ENCODE results near the gene VPS13C.

VPS13C gene

GRCh38 chr15:61974759-61975158, 85.5 kb downstream of the VPS13C start:
- H3K9me3 ChIP-seq (ENCODE audit: insufficient read depth, low read length): no peaks in the 10 kb centered on the region
- no peaks in the 10 kb centered on the region for H3K4me1 ChIP-seq (ENCODE audit: insufficient read depth, insufficient read length)
- no peak for TF ChIP-seq YY1 (IDR thresholded peaks at IDR 0.05; ENCODE audit: insufficient read depth, insufficient read length)
- no peak for TF ChIP-seq SUZ12 (IDR thresholded peaks at IDR 0.05; ENCODE audit: extremely low read depth, insufficient read depth, insufficient read length)
- no peak for TF ChIP-seq ZNF274 (IDR thresholded peaks at IDR 0.05; ENCODE audit: low read depth, low read length)
- H3K9ac ChIP-seq (ENCODE audit: insufficient read length, low read depth): no peak overlapping the region
- H3K36me3 ChIP-seq (ENCODE audit: insufficient read depth, insufficient read length, low read length): no peaks in the 10 kb centered on the region
- H3K27me3 ChIP-seq (ENCODE audit: insufficient read depth, insufficient read length): no peaks in the 10 kb centered on the region
- H3K4me3 ChIP-seq (ENCODE audit: insufficient read length, low read depth): no peak overlapping the region
- no peak for DNase-seq (ENCODE audit: low read depth, low spot score)

GRCh38 chr15:61974118-61974517, 86.1 kb downstream of the VPS13C start:
- H3K4me3 ChIP-seq (ENCODE audit: insufficient read length, low read depth): no peak overlapping the region
- no peaks in the 10 kb centered on the region for H3K9me3 ChIP-seq (ENCODE audit: insufficient read depth, low read length)
- TF ChIP-seq ZNF274 (IDR thresholded peaks at IDR 0.05; ENCODE audit: low read depth, low read length): no peak
- no peak for TF ChIP-seq YY1 (IDR thresholded peaks at IDR 0.05; ENCODE audit: insufficient read depth, insufficient read length)
- TF ChIP-seq SUZ12 (IDR thresholded peaks at IDR 0.05; ENCODE audit: extremely low read depth, insufficient read depth, insufficient read length): no peak
- no peaks in the 10 kb centered on the region for H3K27me3 ChIP-seq (ENCODE audit: insufficient read depth, insufficient read length)
- no peak overlapping the region for H3K9ac ChIP-seq (ENCODE audit: insufficient read length, low read depth)
- H3K36me3 ChIP-seq (ENCODE audit: insufficient read depth, insufficient read length, low read length): no peaks in the 10 kb centered on the region
- no peak for DNase-seq (ENCODE audit: low read depth, low spot score)
- no peaks in the 10 kb centered on the region for H3K4me1 ChIP-seq (ENCODE audit: insufficient read depth, insufficient read length)

DNA sequence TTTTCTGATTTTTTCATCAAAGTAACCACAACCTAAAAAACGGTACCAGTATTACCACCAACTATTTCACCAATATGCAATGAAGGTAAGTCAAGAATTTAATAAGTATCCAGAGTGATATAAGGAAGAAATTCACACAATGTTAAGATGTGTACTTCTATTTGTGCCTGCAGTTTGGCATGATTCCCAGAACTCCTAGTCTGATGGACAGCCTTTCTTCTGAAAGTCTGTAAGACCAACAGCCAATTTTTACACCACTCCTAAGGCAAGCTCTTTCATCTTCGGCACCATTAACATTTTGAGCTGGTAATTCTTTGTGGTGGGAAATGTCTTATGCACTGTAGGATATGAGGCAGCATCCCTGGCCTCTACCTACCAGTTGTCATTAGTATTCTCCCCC, 108.3 kb downstream of the VPS13C start:
- no peak for DNase-seq (ENCODE audit: low read depth, low spot score)
- TF ChIP-seq YY1 (IDR thresholded peaks at IDR 0.05; ENCODE audit: insufficient read depth, insufficient read length) (no peak), SUZ12 (IDR thresholded peaks at IDR 0.05; ENCODE audit: extremely low read depth, insufficient read depth, insufficient read length) (no peak), ZNF274 (IDR thresholded peaks at IDR 0.05; ENCODE audit: low read depth, low read length) (no peak)
- H3K4me3 ChIP-seq (ENCODE audit: insufficient read length, low read depth): no peak overlapping the region
- H3K9ac ChIP-seq (ENCODE audit: insufficient read length, low read depth): no peak overlapping the region
- peaks cover 3% of the 10 kb centered on the region for H3K36me3 ChIP-seq (ENCODE audit: insufficient read depth, insufficient read length, low read length)
- H3K4me1 ChIP-seq (ENCODE audit: insufficient read depth, insufficient read length): no peaks in the 10 kb centered on the region
- no peaks in the 10 kb centered on the region for H3K9me3 ChIP-seq (ENCODE audit: insufficient read depth, low read length)
- H3K27me3 ChIP-seq (ENCODE audit: insufficient read depth, insufficient read length): no peaks in the 10 kb centered on the region

GRCh38 chr15:61946778-61947177, 113.5 kb downstream of the VPS13C start:
- H3K36me3 ChIP-seq (ENCODE audit: insufficient read depth, insufficient read length, low read length): peaks cover 3% of the 10 kb centered on the region
- no peaks in the 10 kb centered on the region for H3K4me1 ChIP-seq (ENCODE audit: insufficient read depth, insufficient read length)
- TF ChIP-seq SUZ12 (IDR thresholded peaks at IDR 0.05; ENCODE audit: extremely low read depth, insufficient read depth, insufficient read length) (no peak), ZNF274 (IDR thresholded peaks at IDR 0.05; ENCODE audit: low read depth, low read length) (no peak), YY1 (IDR thresholded peaks at IDR 0.05; ENCODE audit: insufficient read depth, insufficient read length) (no peak)
- H3K9me3 ChIP-seq (ENCODE audit: insufficient read depth, low read length): no peaks in the 10 kb centered on the region
- no peaks in the 10 kb centered on the region for H3K27me3 ChIP-seq (ENCODE audit: insufficient read depth, insufficient read length)
- DNase-seq (ENCODE audit: low read depth, low spot score): no peak
- H3K4me3 ChIP-seq (ENCODE audit: insufficient read length, low read depth): no peak overlapping the region
- H3K9ac ChIP-seq (ENCODE audit: insufficient read length, low read depth): no peak overlapping the region

- H3K36me3 ChIP-seq (ENCODE audit: insufficient read depth, insufficient read length, low read length): peaks cover 3% of the 10 kb centered on the region
- no peak overlapping the region for H3K4me3 ChIP-seq (ENCODE audit: insufficient read length, low read depth)
- no peak for DNase-seq (ENCODE audit: low read depth, low spot score)
- no peaks in the 10 kb centered on the region for H3K9me3 ChIP-seq (ENCODE audit: insufficient read depth, low read length)
- TF ChIP-seq YY1 (IDR thresholded peaks at IDR 0.05; ENCODE audit: insufficient read depth, insufficient read length) (no peak), ZNF274 (IDR thresholded peaks at IDR 0.05; ENCODE audit: low read depth, low read length) (no peak), SUZ12 (IDR thresholded peaks at IDR 0.05; ENCODE audit: extremely low read depth, insufficient read depth, insufficient read length) (no peak)
- no peaks in the 10 kb centered on the region for H3K4me1 ChIP-seq (ENCODE audit: insufficient read depth, insufficient read length)
- no peaks in the 10 kb centered on the region for H3K27me3 ChIP-seq (ENCODE audit: insufficient read depth, insufficient read length)
- no peak overlapping the region for H3K9ac ChIP-seq (ENCODE audit: insufficient read length, low read depth)
Measured at GRCh38 chr15:61943992-61944391, 116.3 kb downstream of the VPS13C start.

DNA sequence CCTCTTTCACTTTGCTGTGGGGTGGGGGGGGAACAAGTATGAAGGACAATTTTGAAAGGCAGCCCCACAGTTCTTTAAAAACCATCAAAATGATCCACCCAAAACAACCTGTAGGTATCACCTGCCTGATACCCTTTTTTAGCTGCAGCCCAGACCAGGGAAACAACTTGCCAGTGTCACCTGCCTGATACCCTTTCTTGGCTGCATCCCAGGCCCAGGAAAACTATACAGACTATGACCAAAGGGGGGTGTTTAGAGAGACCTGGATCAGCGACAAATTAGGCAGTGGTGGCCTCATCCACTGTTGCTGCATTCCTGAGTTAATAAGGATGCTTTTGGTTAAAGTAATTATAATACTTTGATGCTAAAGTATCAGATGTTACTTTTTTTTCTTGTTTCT, 122.0 kb downstream of the VPS13C start:
- Histone ChIP-seq H3K4me3 (ENCODE audit: insufficient read length, low read depth) (no peak overlapping the region), H3K27me3 (ENCODE audit: insufficient read depth, insufficient read length) (no peaks in the 10 kb centered on the region), H3K9ac (ENCODE audit: insufficient read length, low read depth) (no peak overlapping the region), H3K9me3 (ENCODE audit: insufficient read depth, low read length) (no peaks in the 10 kb centered on the region), H3K4me1 (ENCODE audit: insufficient read depth, insufficient read length) (no peaks in the 10 kb centered on the region), H3K36me3 (ENCODE audit: insufficient read depth, insufficient read length, low read length) (no peaks in the 10 kb centered on the region)
- TF ChIP-seq SUZ12 (IDR thresholded peaks at IDR 0.05; ENCODE audit: extremely low read depth, insufficient read depth, insufficient read length): no peak
- TF ChIP-seq YY1 (IDR thresholded peaks at IDR 0.05; ENCODE audit: insufficient read depth, insufficient read length): no peak
- TF ChIP-seq ZNF274 (IDR thresholded peaks at IDR 0.05; ENCODE audit: low read depth, low read length): no peak
- DNase-seq (ENCODE audit: low read depth, low spot score): no peak

DNA sequence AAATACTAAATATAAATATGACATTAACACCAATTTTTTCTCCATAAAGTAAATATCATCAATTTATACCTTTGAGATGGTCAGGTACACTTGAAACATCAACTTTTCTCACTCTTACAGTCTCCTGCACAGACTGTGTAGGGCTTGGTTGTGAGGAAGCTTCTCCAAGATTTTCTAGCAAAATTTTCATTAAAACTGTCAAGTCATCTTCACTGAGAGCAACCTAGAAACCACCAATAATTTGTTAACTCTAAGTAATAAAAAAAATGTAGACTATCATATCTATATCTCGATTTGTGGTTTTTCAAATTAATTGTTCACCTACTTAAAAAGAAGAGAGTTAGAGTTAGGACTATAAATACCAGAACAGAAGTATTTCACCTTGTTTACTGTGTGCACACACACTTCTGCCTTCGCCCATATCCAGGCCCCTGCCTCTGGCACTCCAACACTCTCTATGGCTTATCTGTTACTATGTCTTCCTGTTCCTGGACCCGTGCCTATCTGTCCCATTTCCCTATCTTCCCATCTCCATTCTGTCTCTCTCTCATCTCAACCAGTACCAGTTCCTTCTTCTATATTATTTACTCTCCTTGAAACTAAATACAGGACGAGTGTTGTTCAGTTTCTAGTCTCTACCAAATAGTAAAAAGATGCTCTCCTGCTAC, 123.6 kb downstream of the VPS13C start:
- no peaks in the 10 kb centered on the region for H3K36me3 ChIP-seq (ENCODE audit: insufficient read depth, insufficient read length, low read length)
- H3K27me3 ChIP-seq (ENCODE audit: insufficient read depth, insufficient read length): no peaks in the 10 kb centered on the region
- no peak for DNase-seq (ENCODE audit: low read depth, low spot score)
- H3K9me3 ChIP-seq (ENCODE audit: insufficient read depth, low read length): no peaks in the 10 kb centered on the region
- TF ChIP-seq ZNF274 (IDR thresholded peaks at IDR 0.05; ENCODE audit: low read depth, low read length) (no peak), SUZ12 (IDR thresholded peaks at IDR 0.05; ENCODE audit: extremely low read depth, insufficient read depth, insufficient read length) (no peak), YY1 (IDR thresholded peaks at IDR 0.05; ENCODE audit: insufficient read depth, insufficient read length) (no peak)
- H3K9ac ChIP-seq (ENCODE audit: insufficient read length, low read depth): no peak overlapping the region
- H3K4me1 ChIP-seq (ENCODE audit: insufficient read depth, insufficient read length): no peaks in the 10 kb centered on the region
- no peak overlapping the region for H3K4me3 ChIP-seq (ENCODE audit: insufficient read length, low read depth)

Measured in NT2/D1 (cell line).